ENCODE measurements around the gene KAT2A. TPM values are rescaled to one million over a fixed set of nuclear protein-coding genes. Genes with fewer than 3 reads are reported as not detected.
"Not testable (repeated sequence)": the region's sequence is repeated elsewhere in the genome, so short reads cannot be mapped to it uniquely, and the experiment has no call there.

Gene KAT2A
- polyA plus RNA-seq, 3 donors = 1.9 to 68.7 (median 2.0) TPM

DNA sequence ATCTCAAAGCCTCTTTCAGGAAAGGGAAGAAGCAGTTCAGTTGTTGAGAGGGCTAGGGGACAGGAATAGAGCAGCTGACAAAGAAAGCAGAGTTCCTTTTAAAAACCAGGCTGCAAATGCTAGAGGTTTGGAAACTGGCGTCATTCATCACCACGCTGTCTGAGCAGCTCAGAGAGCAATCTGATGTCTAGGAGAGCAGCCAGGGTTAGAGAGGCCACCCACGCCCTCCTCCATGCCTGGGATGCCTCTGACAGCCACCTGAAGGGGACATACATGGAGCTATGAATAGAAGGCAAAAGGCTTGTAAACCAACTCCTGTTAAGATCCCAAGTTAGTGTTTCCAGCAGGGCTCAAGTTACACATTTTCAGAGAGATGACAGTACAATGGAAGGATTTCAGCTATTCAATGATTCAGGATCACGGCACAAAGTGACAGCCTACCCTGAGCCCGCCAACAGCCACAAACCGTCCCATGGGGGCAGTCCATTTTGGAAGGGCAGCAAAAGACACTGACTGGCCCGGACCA lies 21.3 kb upstream of the KAT2A start:
- 92% methylated on average over 6 of the region's 7 CpGs for WGBS (ENCODE audit: insufficient coverage)
- Histone ChIP-seq H3K27ac (ENCODE audit: low read depth in 1 of 2, low read length in 2 of 2) (peak overlapping the region in 1 of 2 donors; percentile 53), H3K9ac (ENCODE audit: insufficient read depth, low read length, poor library complexity, severe bottlenecking) (no peak overlapping the region), H3K27me3 (ENCODE audit: control insufficient read depth in 2 of 2, insufficient read depth in 2 of 2, low read length in 2 of 2) (no peaks in the 10 kb centered on the region), H2AFZ (ENCODE audit: insufficient read depth, low read depth, low read length, poor library complexity, severe bottlenecking) (no peak overlapping the region), H3K4me1 (ENCODE audit: control insufficient read depth in 1 of 2, insufficient read depth in 2 of 2, low read length in 2 of 2) (peaks cover 0 to 10% of the 10 kb centered on the region in 2 donors), H3K9me3 (replicated peaks in 1 of 2; ENCODE audit: control insufficient read depth in 1 of 2, insufficient read depth in 1 of 2, low read length in 2 of 2) (no peaks in the 10 kb centered on the region), H4K20me1 (ENCODE audit: insufficient read depth, low read length) (peaks cover 97% of the 10 kb centered on the region), H3K79me2 (ENCODE audit: insufficient read depth, low read length) (peaks cover 98% of the 10 kb centered on the region), H3K36me3 (replicated peaks in 1 of 2; ENCODE audit: control insufficient read depth in 1 of 2, insufficient read depth in 2 of 2, low read length in 2 of 2) (peaks cover 39 to 87% of the 10 kb centered on the region in 2 donors), H3K4me2 (replicated peaks; ENCODE audit: extremely low read depth, low read length, poor library complexity, severe bottlenecking) (no peak overlapping the region), H3K4me3 (replicated peaks in 1 of 3; ENCODE audit: low read depth in 2 of 3, low read length in 3 of 3) (no peak overlapping the region)
- Mint-ChIP-seq H3K4me1 (peaks cover 33% of the 10 kb centered on the region), H3K27ac (peak overlapping the region in 4 of 7 donors; percentile 12 to 55 (median 34)), H3K4me3 (no peak overlapping the region), H3K27me3 (ENCODE audit: low read depth in 3 of 3) (no peaks in the 10 kb centered on the region), H3K36me3 (peaks cover 31 to 72% of the 10 kb centered on the region in 2 donors), H3K9me3 (no peaks in the 10 kb centered on the region)
- intact Hi-C loops (cut with micrococcal nuclease) = no loop called here
- no peak for TF ChIP-seq CTCF (IDR thresholded peaks at IDR 0.05)
- no peak for DNase-seq

GRCh38 chr17:42141382-42141781 lies 20.2 kb upstream of the KAT2A start:
- intact Hi-C loops (cut with micrococcal nuclease) = no loop called here
- peaks cover 97% of the 10 kb centered on the region for H4K20me1 ChIP-seq (ENCODE audit: insufficient read depth, low read length)
- H3K9ac ChIP-seq (ENCODE audit: insufficient read depth, low read length, poor library complexity, severe bottlenecking) = no peak overlapping the region
- H3K27ac ChIP-seq (ENCODE audit: low read depth in 1 of 2, low read length in 2 of 2) = peak overlapping the region in 1 of 2 donors; percentile 45
- peaks cover 98% of the 10 kb centered on the region for H3K79me2 ChIP-seq (ENCODE audit: insufficient read depth, low read length)
- H3K27me3 ChIP-seq (ENCODE audit: control insufficient read depth in 2 of 2, insufficient read depth in 2 of 2, low read length in 2 of 2) = no peaks in the 10 kb centered on the region
- H3K4me1 Mint-ChIP-seq = peaks cover 41% of the 10 kb centered on the region
- H3K9me3 ChIP-seq (replicated peaks in 1 of 2; ENCODE audit: control insufficient read depth in 1 of 2, insufficient read depth in 1 of 2, low read length in 2 of 2) = no peaks in the 10 kb centered on the region
- peaks cover 26 to 72% of the 10 kb centered on the region in 2 donors for H3K36me3 Mint-ChIP-seq
- WGBS (ENCODE audit: insufficient coverage) = 71% methylated on average over 1 of the region's 8 CpGs
- no peak for TF ChIP-seq CTCF (IDR thresholded peaks at IDR 0.05)
- no peak overlapping the region for H3K4me2 ChIP-seq (replicated peaks; ENCODE audit: extremely low read depth, low read length, poor library complexity, severe bottlenecking)
- DNase-seq = no peak
- H3K36me3 ChIP-seq (replicated peaks in 1 of 2; ENCODE audit: control insufficient read depth in 1 of 2, insufficient read depth in 2 of 2, low read length in 2 of 2) = peaks cover 38 to 87% of the 10 kb centered on the region in 2 donors
- H3K4me3 Mint-ChIP-seq = no peak overlapping the region
- no peaks in the 10 kb centered on the region for H3K9me3 Mint-ChIP-seq
- H3K4me1 ChIP-seq (ENCODE audit: control insufficient read depth in 1 of 2, insufficient read depth in 2 of 2, low read length in 2 of 2) = peaks cover 5 to 21% of the 10 kb centered on the region in 2 donors
- no peaks in the 10 kb centered on the region for H3K27me3 Mint-ChIP-seq (ENCODE audit: low read depth in 3 of 3)
- no peak overlapping the region for H2AFZ ChIP-seq (ENCODE audit: insufficient read depth, low read depth, low read length, poor library complexity, severe bottlenecking)
- H3K27ac Mint-ChIP-seq = peak overlapping the region in 5 of 7 donors; percentile 12 to 83 (median 52)
- no peak overlapping the region for H3K4me3 ChIP-seq (replicated peaks in 1 of 3; ENCODE audit: low read depth in 2 of 3, low read length in 3 of 3)

GRCh38 chr17:42140690-42141089 lies 19.5 kb upstream of the KAT2A start:
- intact Hi-C loops (cut with micrococcal nuclease) = not testable (repeated sequence)

More at GRCh38 chr17:42140690-42141089, 19.5 kb upstream of the KAT2A start:
- not testable (repeated sequence) for H3K4me3 Mint-ChIP-seq; H3K9me3 ChIP-seq (replicated peaks in 1 of 2; ENCODE audit: control insufficient read depth in 1 of 2, insufficient read depth in 1 of 2, low read length in 2 of 2); DNase-seq; H3K4me3 ChIP-seq (replicated peaks in 1 of 3; ENCODE audit: low read depth in 2 of 3, low read length in 3 of 3); H3K27me3 ChIP-seq (ENCODE audit: control insufficient read depth in 2 of 2, insufficient read depth in 2 of 2, low read length in 2 of 2); H3K9ac ChIP-seq (ENCODE audit: insufficient read depth, low read length, poor library complexity, severe bottlenecking); H3K27me3 Mint-ChIP-seq (ENCODE audit: low read depth in 3 of 3); H3K4me2 ChIP-seq (replicated peaks; ENCODE audit: extremely low read depth, low read length, poor library complexity, severe bottlenecking); H3K9me3 Mint-ChIP-seq; H2AFZ ChIP-seq (ENCODE audit: insufficient read depth, low read depth, low read length, poor library complexity, severe bottlenecking)
- Histone ChIP-seq H3K27ac (ENCODE audit: low read depth in 1 of 2, low read length in 2 of 2) (peak overlapping the region in 1 of 2 donors; percentile 45), H4K20me1 (ENCODE audit: insufficient read depth, low read length) (peaks cover 96% of the 10 kb centered on the region), H3K4me1 (ENCODE audit: control insufficient read depth in 1 of 2, insufficient read depth in 2 of 2, low read length in 2 of 2) (peaks cover 12 to 28% of the 10 kb centered on the region in 2 donors), H3K36me3 (replicated peaks in 1 of 2; ENCODE audit: control insufficient read depth in 1 of 2, insufficient read depth in 2 of 2, low read length in 2 of 2) (peaks cover 31 to 84% of the 10 kb centered on the region in 2 donors), H3K79me2 (ENCODE audit: insufficient read depth, low read length) (peaks cover 95% of the 10 kb centered on the region)
- WGBS (ENCODE audit: insufficient coverage) = 100% methylated on average over 1 of the region's 7 CpGs
- H3K27ac Mint-ChIP-seq = peak overlapping the region in 1 of 7 donors; percentile 28
- peaks cover 23 to 66% of the 10 kb centered on the region in 2 donors for H3K36me3 Mint-ChIP-seq
- peaks cover 48% of the 10 kb centered on the region for H3K4me1 Mint-ChIP-seq

Data from CD14-positive monocyte (primary cell).